Bronchial epithelial cell (primary cell): ENCODE measurements around the gene MBP. TPM values are rescaled to one million over a fixed set of nuclear protein-coding genes. Genes with fewer than 3 reads are reported as not detected.

Experiments
- DNase-seq: peaks from one replicate; pipeline ENCODE4 v3.0.0-alpha.2; 2010; ENCODE audit warnings: low read depth
- FAIRE-seq: peaks from 2 replicates; lab custom pipeline; 2011; peaks lifted over from hg19 to GRCh38; lab: Jason Lieb, UNC
- H3K27me3 ChIP-seq: 2 replicates; pipeline ENCODE4 v1.5.1; 2011; ENCODE audit warnings: low read length; ENCODE audit not compliant: control insufficient read depth, insufficient read depth
- H3K36me3 ChIP-seq: 2 replicates; pipeline ENCODE4 v1.5.1; 2011; ENCODE audit warnings: low read length; ENCODE audit not compliant: control insufficient read depth, insufficient read depth
- H3K4me3 ChIP-seq: 2 replicates; pipeline ENCODE4 v1.5.1; 2011; ENCODE audit warnings: mild to moderate bottlenecking, low read depth, low read length, control low read depth
- total RNA-seq: library from RNA; depleted of rRNA; stranded (reverse); fragments of >200 nt; gene quantifications from 2 replicates; pipeline ENCODE4 v1.2.1, GENCODE V29; 2014
- TF ChIP-seq, protein P1 (sequence below): IDR thresholded peaks from 2 replicates; pipeline ENCODE4 v1.5.1; 2011; ENCODE audit warnings: mild to moderate bottlenecking, moderate library complexity, low read length, control low read depth, inconsistent platforms; ENCODE audit not compliant: insufficient read depth, severe bottlenecking

MBP gene
- total RNA-seq, 1 donor from 2014 or later: 26.6 TPM

GRCh38 chr18:77110400-77110799 lies 22.2 kb downstream of the MBP start:
- no peak overlapping the region for H3K4me3 ChIP-seq
- FAIRE-seq: no peak
- no peaks in the 10 kb centered on the region for H3K36me3 ChIP-seq
- no peaks in the 10 kb centered on the region for H3K27me3 ChIP-seq
- TF ChIP-seq, protein P1, sequence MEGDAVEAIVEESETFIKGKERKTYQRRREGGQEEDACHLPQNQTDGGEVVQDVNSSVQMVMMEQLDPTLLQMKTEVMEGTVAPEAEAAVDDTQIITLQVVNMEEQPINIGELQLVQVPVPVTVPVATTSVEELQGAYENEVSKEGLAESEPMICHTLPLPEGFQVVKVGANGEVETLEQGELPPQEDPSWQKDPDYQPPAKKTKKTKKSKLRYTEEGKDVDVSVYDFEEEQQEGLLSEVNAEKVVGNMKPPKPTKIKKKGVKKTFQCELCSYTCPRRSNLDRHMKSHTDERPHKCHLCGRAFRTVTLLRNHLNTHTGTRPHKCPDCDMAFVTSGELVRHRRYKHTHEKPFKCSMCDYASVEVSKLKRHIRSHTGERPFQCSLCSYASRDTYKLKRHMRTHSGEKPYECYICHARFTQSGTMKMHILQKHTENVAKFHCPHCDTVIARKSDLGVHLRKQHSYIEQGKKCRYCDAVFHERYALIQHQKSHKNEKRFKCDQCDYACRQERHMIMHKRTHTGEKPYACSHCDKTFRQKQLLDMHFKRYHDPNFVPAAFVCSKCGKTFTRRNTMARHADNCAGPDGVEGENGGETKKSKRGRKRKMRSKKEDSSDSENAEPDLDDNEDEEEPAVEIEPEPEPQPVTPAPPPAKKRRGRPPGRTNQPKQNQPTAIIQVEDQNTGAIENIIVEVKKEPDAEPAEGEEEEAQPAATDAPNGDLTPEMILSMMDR: no peak
- DNase-seq: no peak

DNA sequence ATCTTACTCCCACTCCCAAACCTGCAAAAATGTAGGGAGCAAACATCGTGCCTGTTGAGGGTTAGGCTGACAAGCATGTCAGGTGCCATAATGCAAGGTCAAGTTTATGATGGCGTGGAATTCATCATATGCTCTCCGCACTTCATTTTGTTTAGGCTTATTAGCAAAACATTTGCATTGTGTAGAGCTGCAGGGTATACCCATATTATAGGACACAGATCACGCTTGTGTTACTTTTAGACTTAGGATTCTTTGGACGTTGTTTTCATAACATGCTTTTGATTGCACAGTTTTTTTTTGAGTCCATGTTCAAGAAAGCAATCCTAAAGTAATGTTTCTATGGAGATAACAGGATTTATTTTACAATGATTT lies 22.9 kb downstream of the MBP start:
- FAIRE-seq: no peak

GRCh38 chr18:77108821-77109647 lies 23.5 kb downstream of the MBP start:
- DNase-seq (no peak), FAIRE-seq (peak; percentile 32)
- Histone ChIP-seq H3K27me3 (no peaks in the 10 kb centered on the region), H3K36me3 (no peaks in the 10 kb centered on the region), H3K4me3 (no peak overlapping the region)
- TF ChIP-seq, protein P1: no peak

More for the DNA sequence above, 22.9 kb downstream of the MBP start:
- TF ChIP-seq, protein P1: no peak
- Histone ChIP-seq H3K27me3 (no peaks in the 10 kb centered on the region), H3K4me3 (no peak overlapping the region), H3K36me3 (no peaks in the 10 kb centered on the region)
- DNase-seq: no peak

DNA sequence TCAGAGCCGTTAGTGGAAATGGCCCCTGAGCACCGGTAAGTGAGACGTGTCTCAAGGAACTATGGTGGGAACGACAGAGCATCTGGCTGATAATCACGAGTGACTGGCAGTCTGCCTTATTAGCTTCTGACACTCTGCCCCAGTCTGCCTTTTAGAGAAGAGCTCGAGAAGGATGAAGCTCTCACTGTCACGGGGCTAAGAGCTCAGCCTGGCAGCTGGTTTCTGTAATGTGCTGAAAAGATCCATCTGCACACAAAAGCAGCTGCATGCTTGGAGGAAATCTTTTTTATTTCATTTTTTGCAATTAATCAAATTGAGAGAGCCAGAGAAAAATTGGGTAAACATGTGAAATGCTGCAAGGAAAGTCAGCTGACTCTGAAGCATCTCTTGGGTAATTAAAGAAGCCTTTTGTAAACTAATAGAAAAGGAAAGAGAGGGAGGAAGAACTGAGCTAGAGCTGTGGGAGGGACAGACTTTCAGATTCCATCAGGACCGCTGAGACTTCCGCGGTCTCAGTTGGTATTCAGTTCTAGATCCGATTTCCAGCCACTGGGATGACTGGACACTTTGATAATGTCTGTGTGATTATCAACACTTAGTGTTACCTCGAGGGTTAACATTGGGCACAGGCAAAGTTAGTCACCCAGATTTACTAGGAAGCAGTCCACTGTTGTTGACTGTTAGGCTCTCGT lies 24.4 kb downstream of the MBP start:
- Histone ChIP-seq H3K27me3 (no peaks in the 10 kb centered on the region), H3K4me3 (no peak overlapping the region), H3K36me3 (no peaks in the 10 kb centered on the region)
- FAIRE-seq (no peak), DNase-seq (peak; percentile 71)
- TF ChIP-seq, protein P1: no peak

- no peak for DNase-seq
- TF ChIP-seq, protein P1: no peak
- no peaks in the 10 kb centered on the region for H3K27me3 ChIP-seq
- FAIRE-seq: no peak
- H3K36me3 ChIP-seq: no peaks in the 10 kb centered on the region
- H3K4me3 ChIP-seq: no peak overlapping the region
Observed at GRCh38 chr18:77107292-77107691, 25.3 kb downstream of the MBP start.
